OCI-LY7 (cell line): ENCODE results near the gene TBP. TPM values are rescaled to one million over a fixed set of nuclear protein-coding genes. Genes with fewer than 3 reads are reported as not detected.

Experiments used
- BruUV-seq: library from RNA; stranded (reverse); fragments of 400-500 nt; replicated peaks from 2 replicates; lab custom pipeline; 2021; lab: Mats Ljungman, UMichigan
- CTCF ChIA-PET: fragments of 300-600 bp; sonication (Branson Sonifier 250); formaldehyde crosslinking; loops from one replicate; lab custom pipeline; 2022; ENCODE audit warnings: antibody characterized with exemption; ENCODE audit not compliant: unreplicated experiment; lab: Charles Lee
- POLR2A ChIA-PET: fragments of 300-600 bp; sonication (Branson Sonifier 250); formaldehyde crosslinking; loops from one replicate; lab custom pipeline; 2022; ENCODE audit warnings: antibody characterized with exemption; lab: Charles Lee
- DNase-seq: peaks from one replicate; pipeline ENCODE4 v3.0.0-alpha.2; 2015; ENCODE audit warnings: low spot score
- H2AFZ ChIP-seq: fragments of 200-600 bp; sonication (generic), shearing (Covaris generic); 2 replicates; pipeline ENCODE4 v1.6.1; 2014; ENCODE audit warnings: mild to moderate bottlenecking, antibody characterized with exemption, low read length, moderate library complexity
- H3K27ac ChIP-seq: fragments of 200-600 bp; sonication (generic); 2 replicates; pipeline ENCODE4 v1.5.1; 2014; ENCODE audit warnings: mixed run types, low read depth, mild to moderate bottlenecking, moderate library complexity, low read length, inconsistent platforms; ENCODE audit not compliant: poor library complexity, severe bottlenecking
- H3K36me3 ChIP-seq: fragments of 200-600 bp; sonication (generic); 2 replicates; pipeline ENCODE4 v1.6.1; 2014; ENCODE audit warnings: mild to moderate bottlenecking, antibody characterized with exemption, low read length, moderate library complexity, mixed read lengths; ENCODE audit not compliant: insufficient read depth
- H3K4me1 ChIP-seq: fragments of 200-600 bp; sonication (generic); 2 replicates; pipeline ENCODE4 v1.5.1; 2014; ENCODE audit warnings: mild to moderate bottlenecking, low read length; ENCODE audit not compliant: insufficient read depth, poor library complexity, severe bottlenecking
- H3K4me2 ChIP-seq: fragments of 200-600 bp; sonication (generic); 2 replicates; pipeline ENCODE4 v1.6.1; 2014; ENCODE audit warnings: mild to moderate bottlenecking, low read length
- H3K4me3 ChIP-seq: fragments of 200-600 bp; sonication (generic); 2 replicates; pipeline ENCODE4 v1.5.1; 2014; ENCODE audit warnings: mild to moderate bottlenecking, low read depth, low read length; ENCODE audit not compliant: poor library complexity, severe bottlenecking
- H3K79me2 ChIP-seq: fragments of 200-600 bp; sonication (generic); 2 replicates; pipeline ENCODE4 v1.6.1; 2016; ENCODE audit warnings: low read depth, mild to moderate bottlenecking, low read length, moderate library complexity, mixed read lengths; ENCODE audit not compliant: insufficient read depth
- H3K9me2 ChIP-seq: fragments of 200-600 bp; sonication (generic); 2 replicates; pipeline ENCODE4 v1.6.1; 2016; ENCODE audit warnings: mild to moderate bottlenecking, low read length, mixed read lengths; ENCODE audit not compliant: insufficient read depth
- H3K9me3 ChIP-seq: fragments of 200-600 bp; sonication (generic); 2 replicates; pipeline ENCODE4 v1.6.1; 2014; ENCODE audit warnings: mild to moderate bottlenecking, mixed run types, low read length, mixed read lengths
- H4K20me1 ChIP-seq: fragments of 200-600 bp; sonication (generic); 2 replicates; pipeline ENCODE4 v1.6.1; 2014; ENCODE audit warnings: mild to moderate bottlenecking, antibody characterized with exemption, low read length, moderate library complexity, mixed read lengths; ENCODE audit not compliant: insufficient read depth
- CTCF ChIP-seq: fragments of 200-600 bp; sonication (generic); conservative IDR thresholded peaks from 2 replicates; pipeline ENCODE4 v1.5.1; 2014; ENCODE audit warnings: mild to moderate bottlenecking, antibody characterized with exemption, low read length, moderate library complexity, mixed read lengths
- EZH2phosphoT487 ChIP-seq: fragments of 200-600 bp; sonication (generic); IDR thresholded peaks from 2 replicates; pipeline ENCODE4 v1.6.1; 2018; ENCODE audit warnings: low read depth, borderline replicate concordance, mild to moderate bottlenecking, mixed run types, antibody characterized with exemption, low read length, moderate library complexity, mixed read lengths
- intact Hi-C: fragments of 100-400 bp; cut with micrococcal nuclease; formaldehyde crosslinking; loops from one replicate; pipeline ENCODE4 v1.10.0; 2022; ENCODE audit not compliant: unreplicated experiment
- total RNA-seq, 2 experiments: library from RNA; depleted of rRNA in 1 of 2; stranded (reverse); fragments of >200 nt in 1 of 2; shearing (Covaris generic) in 1 of 2; gene quantifications; 2 replicates each; pipeline ENCODE4 v1.2.3, GENCODE V29; 2014 to 2022

Gene TBP
- total RNA-seq, 2 experiments from 2014 or later, result 23.3 to 29.2 TPM

- POLR2A ChIA-PET, result no interaction called here
- Histone ChIP-seq H3K79me2 (no peaks in the 10 kb centered on the region), H3K4me2 (no peak overlapping the region), H3K9me3 (no peaks in the 10 kb centered on the region), H4K20me1 (no peaks in the 10 kb centered on the region), H2AFZ (no peak overlapping the region), H3K27ac (no peak overlapping the region), H3K4me3 (no peak overlapping the region), H3K9me2 (no peaks in the 10 kb centered on the region), H3K4me1 (no peaks in the 10 kb centered on the region), H3K36me3 (no peaks in the 10 kb centered on the region)
- no TSS peak for BruUV-seq
- TF ChIP-seq EZH2phosphoT487, result no peak
- TF ChIP-seq CTCF, result no peak
- CTCF ChIA-PET, result no interaction called here
- no peak for DNase-seq
- intact Hi-C loops, result no loop called here
Measured at GRCh38 chr6:170509723-170510018, 44.5 kb upstream of the TBP start.

GRCh38 chr6:170510631-170511030, 43.5 kb upstream of the TBP start:
- no peaks in the 10 kb centered on the region for H3K36me3 ChIP-seq
- no peaks in the 10 kb centered on the region for H4K20me1 ChIP-seq
- no peak overlapping the region for H2AFZ ChIP-seq
- intact Hi-C loops, result no loop called here
- H3K9me2 ChIP-seq, result no peaks in the 10 kb centered on the region
- H3K4me1 ChIP-seq, result no peaks in the 10 kb centered on the region
- H3K4me2 ChIP-seq, result no peak overlapping the region
- H3K9me3 ChIP-seq, result no peaks in the 10 kb centered on the region
- no peaks in the 10 kb centered on the region for H3K79me2 ChIP-seq
- BruUV-seq, result no TSS peak
- TF ChIP-seq CTCF (no peak), EZH2phosphoT487 (no peak)
- ChIA-PET POLR2A (interaction anchor here (0.5 to 1.8 kb wide), 2 partner anchors 42 to 99 kb away, joined by 4 to 6 read pairs; partner anchors contain the start of gene PSMB1), CTCF (no interaction called here)
- H3K27ac ChIP-seq, result no peak overlapping the region
- no peak overlapping the region for H3K4me3 ChIP-seq
- no peak for DNase-seq

- Histone ChIP-seq H3K9me2 (no peaks in the 10 kb centered on the region), H3K4me1 (no peaks in the 10 kb centered on the region), H3K79me2 (no peaks in the 10 kb centered on the region), H3K27ac (no peak overlapping the region), H3K4me2 (no peak overlapping the region), H4K20me1 (no peaks in the 10 kb centered on the region), H2AFZ (no peak overlapping the region), H3K9me3 (no peaks in the 10 kb centered on the region), H3K4me3 (no peak overlapping the region), H3K36me3 (no peaks in the 10 kb centered on the region)
- TF ChIP-seq EZH2phosphoT487 (no peak), CTCF (no peak)
- BruUV-seq, result no TSS peak
- ChIA-PET POLR2A (interaction anchor here (1.8 kb wide), 1 partner anchor 40 kb away, joined by 6 read pairs; the partner anchor contains the start of gene PSMB1), CTCF (no interaction called here)
- DNase-seq, result no peak
- intact Hi-C loops, result no loop called here
Measured at GRCh38 chr6:170512249-170512648, 41.9 kb upstream of the TBP start.
